Measurements from ENCODE around the gene LRRC56. TPM values are rescaled to one million over a fixed set of nuclear protein-coding genes. Genes with fewer than 3 reads are reported as not detected.

Gene LRRC56
- total RNA-seq, 1 donor from 2014 or later, result 7.6 TPM

GRCh38 chr11:592501-592900 is 55.2 kb downstream of the LRRC56 start:
- Histone ChIP-seq H3K4me3 (no peak overlapping the region), H3K9me3 (no peaks in the 10 kb centered on the region), H3K27ac (no peak overlapping the region), H3K36me3 (peaks cover 98% of the 10 kb centered on the region), H3K4me1 (peaks cover 8% of the 10 kb centered on the region), H3K27me3 (ENCODE audit: low read depth) (no peaks in the 10 kb centered on the region)
- TF ChIP-seq CTCF (IDR thresholded peaks at IDR 0.05), result no peak
- intact Hi-C loops (cut with DNase I), result no loop called here
- DNase-seq (no peak), ATAC-seq (no peak)

GRCh38 chr11:592918-593317 is 55.6 kb downstream of the LRRC56 start:
- no peak overlapping the region for H3K27ac ChIP-seq
- ATAC-seq (no peak), DNase-seq (no peak)
- H3K9me3 ChIP-seq, result no peaks in the 10 kb centered on the region
- intact Hi-C loops (cut with DNase I), result no loop called here
- TF ChIP-seq CTCF (IDR thresholded peaks at IDR 0.05), result no peak
- H3K27me3 ChIP-seq (ENCODE audit: low read depth), result no peaks in the 10 kb centered on the region
- H3K4me1 ChIP-seq, result peaks cover 4% of the 10 kb centered on the region
- peaks cover 98% of the 10 kb centered on the region for H3K36me3 ChIP-seq
- H3K4me3 ChIP-seq, result no peak overlapping the region

GRCh38 chr11:593347-593746 is 56.0 kb downstream of the LRRC56 start:
- intact Hi-C loops (cut with DNase I), result no loop called here
- Histone ChIP-seq H3K4me3 (no peak overlapping the region), H3K4me1 (no peaks in the 10 kb centered on the region), H3K36me3 (peaks cover 98% of the 10 kb centered on the region), H3K27me3 (ENCODE audit: low read depth) (no peaks in the 10 kb centered on the region), H3K9me3 (no peaks in the 10 kb centered on the region), H3K27ac (no peak overlapping the region)
- ATAC-seq (no peak), DNase-seq (no peak)
- TF ChIP-seq CTCF (IDR thresholded peaks at IDR 0.05), result no peak

- Histone ChIP-seq H3K27ac (no peak overlapping the region), H3K4me3 (no peak overlapping the region), H3K27me3 (ENCODE audit: low read depth) (no peaks in the 10 kb centered on the region), H3K36me3 (peaks cover 98% of the 10 kb centered on the region), H3K9me3 (no peaks in the 10 kb centered on the region), H3K4me1 (no peaks in the 10 kb centered on the region)
- ATAC-seq (no peak), DNase-seq (no peak)
- intact Hi-C loops (cut with DNase I), result no loop called here
- no peak for TF ChIP-seq CTCF (IDR thresholded peaks at IDR 0.05)
Measured at GRCh38 chr11:595400-595799, 58.1 kb downstream of the LRRC56 start.

- DNase-seq, result no peak
- no peaks in the 10 kb centered on the region for H3K4me1 ChIP-seq
- H3K4me3 ChIP-seq, result no peak overlapping the region
- H3K36me3 ChIP-seq, result peaks cover 98% of the 10 kb centered on the region
- H3K9me3 ChIP-seq, result no peaks in the 10 kb centered on the region
- intact Hi-C loops (cut with DNase I), result no loop called here
- H3K27ac ChIP-seq, result no peak overlapping the region
- H3K27me3 ChIP-seq (ENCODE audit: low read depth), result no peaks in the 10 kb centered on the region
- no peak for TF ChIP-seq CTCF (IDR thresholded peaks at IDR 0.05)
- ATAC-seq, result no peak
Measured at GRCh38 chr11:596374-596773, 59.0 kb downstream of the LRRC56 start.

- ATAC-seq, result no peak
- DNase-seq, result no peak
- H3K36me3 ChIP-seq, result peaks cover 100% of the 10 kb centered on the region
- H3K4me1 ChIP-seq, result no peaks in the 10 kb centered on the region
- no peaks in the 10 kb centered on the region for H3K9me3 ChIP-seq
- no peak overlapping the region for H3K27ac ChIP-seq
- H3K27me3 ChIP-seq (ENCODE audit: low read depth), result no peaks in the 10 kb centered on the region
- intact Hi-C loops (cut with DNase I), result no loop called here
- TF ChIP-seq CTCF (IDR thresholded peaks at IDR 0.05), result no peak
- no peak overlapping the region for H3K4me3 ChIP-seq
Measured at GRCh38 chr11:597166-597725, 59.9 kb downstream of the LRRC56 start.
